Subcutaneous adipose tissue (tissue), 4 donors: ENCODE measurements around the gene STK36. TPM values are rescaled to one million over a fixed set of nuclear protein-coding genes. Genes with fewer than 3 reads are reported as not detected.

Source experiments
- total RNA-seq, 4 donors: library from RNA; depleted of rRNA; stranded (reverse); fragments of >200 nt; gene quantifications; one replicate each; pipeline ENCODE4 v1.1.0, GENCODE V29; 2016
- TF ChIP-seq, protein P1 (sequence below): fragments of 450-650 bp; IDR thresholded peaks from one replicate; pipeline ENCODE4 v1.5.1; 2016; ENCODE audit warnings: low read depth, mild to moderate bottlenecking, control low read depth, antibody characterized with exemption, moderate library complexity

The STK36 gene, protein sequence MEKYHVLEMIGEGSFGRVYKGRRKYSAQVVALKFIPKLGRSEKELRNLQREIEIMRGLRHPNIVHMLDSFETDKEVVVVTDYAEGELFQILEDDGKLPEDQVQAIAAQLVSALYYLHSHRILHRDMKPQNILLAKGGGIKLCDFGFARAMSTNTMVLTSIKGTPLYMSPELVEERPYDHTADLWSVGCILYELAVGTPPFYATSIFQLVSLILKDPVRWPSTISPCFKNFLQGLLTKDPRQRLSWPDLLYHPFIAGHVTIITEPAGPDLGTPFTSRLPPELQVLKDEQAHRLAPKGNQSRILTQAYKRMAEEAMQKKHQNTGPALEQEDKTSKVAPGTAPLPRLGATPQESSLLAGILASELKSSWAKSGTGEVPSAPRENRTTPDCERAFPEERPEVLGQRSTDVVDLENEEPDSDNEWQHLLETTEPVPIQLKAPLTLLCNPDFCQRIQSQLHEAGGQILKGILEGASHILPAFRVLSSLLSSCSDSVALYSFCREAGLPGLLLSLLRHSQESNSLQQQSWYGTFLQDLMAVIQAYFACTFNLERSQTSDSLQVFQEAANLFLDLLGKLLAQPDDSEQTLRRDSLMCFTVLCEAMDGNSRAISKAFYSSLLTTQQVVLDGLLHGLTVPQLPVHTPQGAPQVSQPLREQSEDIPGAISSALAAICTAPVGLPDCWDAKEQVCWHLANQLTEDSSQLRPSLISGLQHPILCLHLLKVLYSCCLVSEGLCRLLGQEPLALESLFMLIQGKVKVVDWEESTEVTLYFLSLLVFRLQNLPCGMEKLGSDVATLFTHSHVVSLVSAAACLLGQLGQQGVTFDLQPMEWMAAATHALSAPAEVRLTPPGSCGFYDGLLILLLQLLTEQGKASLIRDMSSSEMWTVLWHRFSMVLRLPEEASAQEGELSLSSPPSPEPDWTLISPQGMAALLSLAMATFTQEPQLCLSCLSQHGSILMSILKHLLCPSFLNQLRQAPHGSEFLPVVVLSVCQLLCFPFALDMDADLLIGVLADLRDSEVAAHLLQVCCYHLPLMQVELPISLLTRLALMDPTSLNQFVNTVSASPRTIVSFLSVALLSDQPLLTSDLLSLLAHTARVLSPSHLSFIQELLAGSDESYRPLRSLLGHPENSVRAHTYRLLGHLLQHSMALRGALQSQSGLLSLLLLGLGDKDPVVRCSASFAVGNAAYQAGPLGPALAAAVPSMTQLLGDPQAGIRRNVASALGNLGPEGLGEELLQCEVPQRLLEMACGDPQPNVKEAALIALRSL (N-terminal part only)
- total RNA-seq = 10 to 100 TPM; 19.4 to 48.0 (median 26.8) TPM

DNA sequence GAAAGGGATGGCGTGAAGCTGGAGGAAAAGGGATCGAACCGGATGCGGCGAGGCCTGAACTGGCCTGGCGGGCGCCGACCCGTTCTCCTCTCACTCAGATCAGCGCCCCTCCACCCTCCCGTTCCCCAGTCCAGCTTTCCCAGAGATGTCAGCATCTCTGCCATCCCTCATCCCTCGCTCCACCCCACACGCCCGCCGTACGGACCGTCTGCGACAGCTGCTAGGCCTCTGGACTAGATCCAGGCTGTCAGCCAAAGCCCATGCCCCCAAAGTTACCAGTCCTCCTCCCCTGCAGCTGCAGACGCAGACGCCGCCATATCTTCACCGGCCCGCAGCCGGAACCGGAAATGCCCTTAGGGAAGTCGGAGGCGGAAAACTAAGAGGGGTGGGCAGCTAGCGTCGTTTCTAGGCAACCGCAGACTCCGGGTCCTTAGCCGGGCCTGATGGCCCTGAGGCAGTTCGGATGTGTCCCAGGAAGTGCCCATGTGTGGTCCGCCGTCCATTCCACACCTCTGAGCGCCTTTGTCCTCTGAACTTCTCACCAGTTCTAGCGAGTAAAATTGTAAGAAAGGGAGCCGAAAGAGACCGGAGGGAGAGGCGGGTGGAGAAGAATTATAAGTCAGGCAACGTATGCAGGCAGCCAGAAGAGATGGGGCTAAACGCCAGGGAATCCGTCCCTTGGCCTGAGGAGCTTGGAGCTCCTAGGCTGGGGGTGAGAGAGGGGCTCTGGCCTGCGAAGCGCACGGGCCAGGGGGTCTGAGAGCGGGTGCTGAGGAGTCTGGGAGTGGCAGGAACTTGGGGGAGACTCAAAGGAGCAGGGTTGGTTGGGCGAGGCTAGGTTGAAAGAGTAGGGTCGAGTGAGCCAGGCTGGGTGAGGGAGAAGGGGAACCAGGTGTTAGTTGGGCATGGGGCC is at the start of gene STK36, which contains the start of gene RNF25:
Gene STK36, plus strand, starts transcription at position 433 of the 913 bp plus-strand sequence. CDS start 744 bp downstream, outside the sequence.
Gene RNF25, minus strand, starts transcription at position 349 of the 913 bp plus-strand sequence. Its CDS starts 32 bp downstream, at position 317.
- TF ChIP-seq, protein P1, sequence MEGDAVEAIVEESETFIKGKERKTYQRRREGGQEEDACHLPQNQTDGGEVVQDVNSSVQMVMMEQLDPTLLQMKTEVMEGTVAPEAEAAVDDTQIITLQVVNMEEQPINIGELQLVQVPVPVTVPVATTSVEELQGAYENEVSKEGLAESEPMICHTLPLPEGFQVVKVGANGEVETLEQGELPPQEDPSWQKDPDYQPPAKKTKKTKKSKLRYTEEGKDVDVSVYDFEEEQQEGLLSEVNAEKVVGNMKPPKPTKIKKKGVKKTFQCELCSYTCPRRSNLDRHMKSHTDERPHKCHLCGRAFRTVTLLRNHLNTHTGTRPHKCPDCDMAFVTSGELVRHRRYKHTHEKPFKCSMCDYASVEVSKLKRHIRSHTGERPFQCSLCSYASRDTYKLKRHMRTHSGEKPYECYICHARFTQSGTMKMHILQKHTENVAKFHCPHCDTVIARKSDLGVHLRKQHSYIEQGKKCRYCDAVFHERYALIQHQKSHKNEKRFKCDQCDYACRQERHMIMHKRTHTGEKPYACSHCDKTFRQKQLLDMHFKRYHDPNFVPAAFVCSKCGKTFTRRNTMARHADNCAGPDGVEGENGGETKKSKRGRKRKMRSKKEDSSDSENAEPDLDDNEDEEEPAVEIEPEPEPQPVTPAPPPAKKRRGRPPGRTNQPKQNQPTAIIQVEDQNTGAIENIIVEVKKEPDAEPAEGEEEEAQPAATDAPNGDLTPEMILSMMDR = no peak

DNA sequence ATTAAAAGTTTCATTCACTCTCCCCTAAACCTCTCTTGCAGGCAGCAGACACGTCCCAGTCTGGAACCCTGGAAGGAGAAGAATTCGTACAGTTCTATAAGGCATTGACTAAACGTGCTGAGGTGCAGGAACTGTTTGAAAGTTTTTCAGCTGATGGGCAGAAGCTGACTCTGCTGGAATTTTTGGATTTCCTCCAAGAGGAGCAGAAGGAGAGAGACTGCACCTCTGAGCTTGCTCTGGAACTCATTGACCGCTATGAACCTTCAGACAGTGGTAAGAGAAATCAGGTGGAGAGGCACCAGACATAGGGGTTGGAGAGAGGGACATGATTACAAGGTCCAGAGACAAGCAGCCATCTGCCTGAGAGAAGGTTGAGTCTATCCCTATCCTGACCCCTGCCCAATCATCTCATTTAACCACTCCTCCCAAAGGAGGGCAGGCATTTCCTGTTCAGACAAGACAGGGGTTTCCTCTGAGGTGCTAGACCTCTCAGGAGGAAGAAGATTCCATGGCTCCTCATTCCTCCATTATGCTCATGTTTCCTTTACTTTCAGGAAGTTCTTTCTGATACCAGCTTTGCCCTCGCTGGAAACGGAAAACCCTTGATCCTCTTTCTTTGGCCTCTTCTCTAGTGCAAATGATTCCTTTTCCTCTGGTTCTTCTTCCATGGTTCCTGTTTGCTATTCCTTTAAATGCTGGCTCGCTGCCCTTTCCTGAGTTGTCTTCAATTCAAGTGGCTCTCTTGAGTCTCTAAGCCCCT is 49.1 kb upstream of the STK36 start:
- TF ChIP-seq, protein P1 = no peak

DNA sequence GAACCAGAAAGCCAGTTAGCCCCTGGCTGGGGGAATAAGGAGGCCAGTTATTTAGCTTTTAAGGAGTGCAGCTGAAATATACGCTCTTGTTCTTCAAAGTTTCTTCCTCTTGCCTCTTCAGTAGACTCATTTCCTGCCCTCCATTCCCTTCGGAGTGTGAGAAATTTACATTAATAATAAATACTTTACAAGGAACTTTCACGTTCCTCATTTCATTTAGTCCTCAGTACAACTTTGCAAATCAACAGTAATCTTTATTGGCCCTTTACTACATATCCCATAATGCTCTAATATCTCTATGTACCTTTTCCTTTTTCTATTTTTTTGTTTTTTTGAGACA is 48.5 kb upstream of the STK36 start:
- TF ChIP-seq, protein P1 = no peak

DNA sequence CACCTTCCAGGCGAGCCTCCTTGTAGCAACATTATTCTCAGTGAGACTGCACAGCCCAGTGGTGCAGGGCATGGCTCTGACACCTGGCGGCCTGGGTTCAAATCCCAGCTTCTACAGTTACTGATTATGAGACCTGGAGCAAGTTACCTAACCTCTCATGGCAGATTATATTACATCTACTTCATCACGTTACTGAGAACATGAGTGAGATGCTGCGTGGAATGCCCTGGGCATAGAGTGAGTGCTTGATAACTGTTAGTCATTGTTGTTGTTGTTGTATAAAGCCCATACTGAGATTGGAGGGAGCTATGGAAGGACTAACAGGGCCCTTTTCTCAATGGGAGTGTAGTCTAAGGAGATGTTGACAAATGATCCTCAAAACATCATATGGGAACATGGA is 45.5 kb upstream of the STK36 start:
- TF ChIP-seq, protein P1 = no peak

DNA sequence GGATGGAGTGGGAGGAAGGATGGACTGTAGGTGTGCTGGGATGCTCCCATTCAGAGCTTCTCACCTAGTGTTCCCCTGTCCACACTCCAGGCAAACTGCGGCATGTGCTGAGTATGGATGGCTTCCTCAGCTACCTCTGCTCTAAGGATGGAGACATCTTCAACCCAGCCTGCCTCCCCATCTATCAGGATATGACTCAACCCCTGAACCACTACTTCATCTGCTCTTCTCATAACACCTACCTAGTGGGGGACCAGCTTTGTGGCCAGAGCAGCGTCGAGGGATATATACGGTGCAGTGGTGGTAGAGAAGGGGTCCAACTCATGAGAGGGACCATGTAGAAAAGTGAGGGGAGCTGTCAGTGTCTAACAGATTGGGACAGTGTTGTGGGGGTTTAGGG is 43.9 kb upstream of the STK36 start:
- TF ChIP-seq, protein P1 = no peak

DNA sequence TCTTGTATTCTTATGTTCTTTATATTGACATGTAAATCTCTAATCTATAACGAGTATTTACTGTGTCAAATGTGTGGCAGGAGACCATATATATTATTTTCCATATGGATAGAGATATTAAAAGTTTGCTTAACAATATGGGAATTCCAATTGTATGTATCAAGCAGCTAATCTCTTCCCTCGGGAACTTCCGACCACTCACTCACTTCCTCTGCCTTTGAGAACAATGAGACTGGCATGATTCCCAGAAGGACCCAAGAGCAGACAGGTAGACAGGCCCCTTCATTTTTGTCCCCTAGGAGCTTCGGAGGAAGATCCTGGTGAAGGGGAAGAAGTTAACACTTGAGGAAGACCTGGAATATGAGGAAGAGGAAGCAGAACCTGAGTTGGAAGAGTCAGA is 40.0 kb upstream of the STK36 start:
- TF ChIP-seq, protein P1 = no peak
